ENCODE results near the gene SIX6.
"Not testable (repeated sequence)": the region's sequence is repeated elsewhere in the genome, so short reads cannot be mapped to it uniquely, and the experiment has no call there.

Gene SIX6

GRCh38 chr14:60508707-60509437 is at the start of gene SIX6:
TSS of gene SIX6 (plus strand) at chr14:60509146. CDS start at chr14:60509399, 253 bp downstream.
- Mint-ChIP-seq H3K4me1 (ENCODE audit: low read depth) (peaks cover 24% of the 10 kb centered on the region), H3K27me3 (peaks cover 49% of the 10 kb centered on the region), H3K27ac (no peak within 1 kb of the TSS), H3K9me3 (ENCODE audit: low read depth) (no peaks in the 10 kb centered on the region), H3K36me3 (no peaks in the 10 kb centered on the region), H3K4me3 (peak within 1 kb of the TSS; percentile 60)

- not testable (repeated sequence) for H3K4me3 Mint-ChIP-seq; H3K4me1 Mint-ChIP-seq (ENCODE audit: low read depth); H3K36me3 Mint-ChIP-seq; H3K27ac Mint-ChIP-seq
- H3K27me3 Mint-ChIP-seq = peaks cover 33% of the 10 kb centered on the region
- peaks cover 14% of the 10 kb centered on the region for H3K9me3 Mint-ChIP-seq (ENCODE audit: low read depth)
Observed at GRCh38 chr14:60480248-60480647, 28.7 kb upstream of the SIX6 start.

- Mint-ChIP-seq H3K27me3 (peaks cover 25% of the 10 kb centered on the region), H3K9me3 (ENCODE audit: low read depth) (peaks cover 14% of the 10 kb centered on the region), H3K36me3 (peaks cover 2% of the 10 kb centered on the region), H3K4me3 (no peak overlapping the region), H3K27ac (no peak overlapping the region), H3K4me1 (ENCODE audit: low read depth) (peaks cover 2% of the 10 kb centered on the region)
Observed at GRCh38 chr14:60482743-60483142, 26.2 kb upstream of the SIX6 start.

GRCh38 chr14:60485057-60485597 is 23.8 kb upstream of the SIX6 start:
- Mint-ChIP-seq H3K36me3 (peaks cover 2% of the 10 kb centered on the region), H3K9me3 (ENCODE audit: low read depth) (peaks cover 8% of the 10 kb centered on the region), H3K4me1 (ENCODE audit: low read depth) (peaks cover 2% of the 10 kb centered on the region), H3K4me3 (peak overlapping the region; percentile 59), H3K27me3 (peaks cover 20% of the 10 kb centered on the region), H3K27ac (no peak overlapping the region)

GRCh38 chr14:60485598-60486251 is 23.2 kb upstream of the SIX6 start, which contains the start of gene C14orf39:
TSS of gene C14orf39 (minus strand) at chr14:60486063. CDS start at chr14:60485078, 985 bp downstream.
- H3K36me3 Mint-ChIP-seq = no peaks in the 10 kb centered on the region
- H3K4me3 Mint-ChIP-seq = peak within 1 kb of the TSS; percentile 59
- H3K27me3 Mint-ChIP-seq = peaks cover 20% of the 10 kb centered on the region
- H3K4me1 Mint-ChIP-seq (ENCODE audit: low read depth) = peaks cover 2% of the 10 kb centered on the region
- no peak within 1 kb of the TSS for H3K27ac Mint-ChIP-seq
- H3K9me3 Mint-ChIP-seq (ENCODE audit: low read depth) = peaks cover 2% of the 10 kb centered on the region

GRCh38 chr14:60487211-60487610 is 21.7 kb upstream of the SIX6 start:
- Mint-ChIP-seq H3K27me3 (peaks cover 20% of the 10 kb centered on the region), H3K4me3 (no peak overlapping the region), H3K4me1 (ENCODE audit: low read depth) (peaks cover 2% of the 10 kb centered on the region), H3K27ac (no peak overlapping the region), H3K9me3 (ENCODE audit: low read depth) (no peaks in the 10 kb centered on the region), H3K36me3 (no peaks in the 10 kb centered on the region)

GRCh38 chr14:60488175-60488574 is 20.8 kb upstream of the SIX6 start:
- Mint-ChIP-seq H3K4me3 (no peak overlapping the region), H3K36me3 (no peaks in the 10 kb centered on the region), H3K4me1 (ENCODE audit: low read depth) (peaks cover 2% of the 10 kb centered on the region), H3K27ac (no peak overlapping the region), H3K9me3 (ENCODE audit: low read depth) (no peaks in the 10 kb centered on the region), H3K27me3 (peaks cover 19% of the 10 kb centered on the region)

GRCh38 chr14:60490270-60490669 is 18.7 kb upstream of the SIX6 start:
- Mint-ChIP-seq H3K27ac (no peak overlapping the region), H3K27me3 (peaks cover 18% of the 10 kb centered on the region), H3K36me3 (no peaks in the 10 kb centered on the region), H3K4me1 (ENCODE audit: low read depth) (peaks cover 2% of the 10 kb centered on the region), H3K4me3 (no peak overlapping the region), H3K9me3 (ENCODE audit: low read depth) (no peaks in the 10 kb centered on the region)

- H3K4me1 Mint-ChIP-seq (ENCODE audit: low read depth) = no peaks in the 10 kb centered on the region
- H3K27ac Mint-ChIP-seq = no peak overlapping the region
- no peaks in the 10 kb centered on the region for H3K36me3 Mint-ChIP-seq
- H3K9me3 Mint-ChIP-seq (ENCODE audit: low read depth) = no peaks in the 10 kb centered on the region
- H3K4me3 Mint-ChIP-seq = no peak overlapping the region
- peaks cover 36% of the 10 kb centered on the region for H3K27me3 Mint-ChIP-seq
Observed at GRCh38 chr14:60495946-60496345, 13.0 kb upstream of the SIX6 start.

GRCh38 chr14:60502541-60502940 is 6.4 kb upstream of the SIX6 start:
- Mint-ChIP-seq H3K27me3 (peaks cover 55% of the 10 kb centered on the region), H3K9me3 (ENCODE audit: low read depth) (no peaks in the 10 kb centered on the region), H3K36me3 (no peaks in the 10 kb centered on the region), H3K4me3 (no peak overlapping the region), H3K4me1 (ENCODE audit: low read depth) (peaks cover 4% of the 10 kb centered on the region), H3K27ac (no peak overlapping the region)

GRCh38 chr14:60505448-60505847 is 3.5 kb upstream of the SIX6 start:
- Mint-ChIP-seq H3K4me3 (no peak overlapping the region), H3K4me1 (ENCODE audit: low read depth) (peaks cover 22% of the 10 kb centered on the region), H3K27ac (no peak overlapping the region), H3K27me3 (peaks cover 52% of the 10 kb centered on the region), H3K36me3 (no peaks in the 10 kb centered on the region), H3K9me3 (ENCODE audit: low read depth) (no peaks in the 10 kb centered on the region)

GRCh38 chr14:60506010-60506409 is 2.9 kb upstream of the SIX6 start:
- Mint-ChIP-seq H3K27me3 (peaks cover 46% of the 10 kb centered on the region), H3K4me3 (no peak overlapping the region), H3K9me3 (ENCODE audit: low read depth) (no peaks in the 10 kb centered on the region), H3K27ac (no peak overlapping the region), H3K4me1 (ENCODE audit: low read depth) (peaks cover 24% of the 10 kb centered on the region), H3K36me3 (no peaks in the 10 kb centered on the region)

- Mint-ChIP-seq H3K36me3 (no peaks in the 10 kb centered on the region), H3K27ac (no peak overlapping the region), H3K9me3 (ENCODE audit: low read depth) (no peaks in the 10 kb centered on the region), H3K4me3 (no peak overlapping the region), H3K4me1 (ENCODE audit: low read depth) (peaks cover 24% of the 10 kb centered on the region), H3K27me3 (peaks cover 45% of the 10 kb centered on the region)
Observed at GRCh38 chr14:60506462-60506984, 2.4 kb upstream of the SIX6 start.

- Mint-ChIP-seq H3K27me3 (peaks cover 48% of the 10 kb centered on the region), H3K27ac (no peak overlapping the region)
Observed at GRCh38 chr14:60506985-60507829, 1.7 kb upstream of the SIX6 start.

More at GRCh38 chr14:60506985-60507829, 1.7 kb upstream of the SIX6 start:
- H3K4me1 Mint-ChIP-seq (ENCODE audit: low read depth) = peaks cover 24% of the 10 kb centered on the region
- H3K36me3 Mint-ChIP-seq = no peaks in the 10 kb centered on the region
- no peaks in the 10 kb centered on the region for H3K9me3 Mint-ChIP-seq (ENCODE audit: low read depth)
- H3K4me3 Mint-ChIP-seq = no peak overlapping the region
